ENCODE results near the gene TRAPPC2L.

Gene TRAPPC2L

GRCh38 chr16:88895335-88895734, 38.4 kb downstream of the TRAPPC2L start:
- no peaks in the 10 kb centered on the region for H3K79me2 ChIP-seq (ENCODE audit: control insufficient read depth, insufficient read depth, low read length, poor library complexity)
- no peak overlapping the region for H2AK5ac ChIP-seq (ENCODE audit: low read length)
- no peak overlapping the region for H2BK12ac ChIP-seq (ENCODE audit: low read length)
- no peak overlapping the region for H4K91ac ChIP-seq (ENCODE audit: low read depth, low read length)
- DNase-seq, result no peak
- H3K4ac ChIP-seq (ENCODE audit: low read depth, low read length), result no peak overlapping the region
- H3K23ac ChIP-seq (ENCODE audit: low read length), result no peak overlapping the region
- no peak overlapping the region for H4K12ac ChIP-seq (ENCODE audit: low read depth, low read length)
- no CpG with 5 or more reads among the region's 22 CpGs for WGBS (ENCODE audit: extremely low coverage, insufficient coverage, insufficient read length)
- H3K14ac ChIP-seq (ENCODE audit: low read length), result no peak overlapping the region
- no peaks in the 10 kb centered on the region for H3K79me1 ChIP-seq (ENCODE audit: low read length)
- H3K9ac ChIP-seq (ENCODE audit: low read length), result no peak overlapping the region
- no peak overlapping the region for H3K18ac ChIP-seq (ENCODE audit: low read length)
- no peak overlapping the region for H3K4me3 ChIP-seq (ENCODE audit: low read depth, low read length)
- H3K27ac ChIP-seq (ENCODE audit: low read depth, low read length), result no peak overlapping the region
- H3K9me3 ChIP-seq (ENCODE audit: insufficient read depth, low read depth, low read length), result peaks cover 6% of the 10 kb centered on the region
- H2AFZ ChIP-seq (ENCODE audit: insufficient read depth, low read length, poor library complexity), result no peak overlapping the region
- H3K4me2 ChIP-seq (ENCODE audit: low read length), result no peak overlapping the region
- H3K36me3 ChIP-seq (ENCODE audit: control insufficient read depth in 1 of 2, insufficient read depth in 2 of 2, low read length in 2 of 2), result no peaks in the 10 kb centered on the region
- no peaks in the 10 kb centered on the region for H3K4me1 ChIP-seq (ENCODE audit: control insufficient read depth in 1 of 2, insufficient read depth in 2 of 2, low read length in 2 of 2)
- H4K8ac ChIP-seq (ENCODE audit: low read depth, low read length), result no peak overlapping the region
- no peak overlapping the region for H2BK120ac ChIP-seq (ENCODE audit: insufficient read depth, low read length, poor library complexity)
- no peak overlapping the region for H2BK5ac ChIP-seq (ENCODE audit: low read depth, low read length, poor library complexity)
- H3K27me3 ChIP-seq (ENCODE audit: insufficient read depth, low read length), result no peaks in the 10 kb centered on the region

- H3K27me3 ChIP-seq (ENCODE audit: insufficient read depth, low read length), result no peaks in the 10 kb centered on the region
- H4K91ac ChIP-seq (ENCODE audit: low read depth, low read length), result no peak overlapping the region
- H2BK120ac ChIP-seq (ENCODE audit: insufficient read depth, low read length, poor library complexity), result no peak overlapping the region
- no peak overlapping the region for H3K14ac ChIP-seq (ENCODE audit: low read length)
- no peak overlapping the region for H3K18ac ChIP-seq (ENCODE audit: low read length)
- H3K36me3 ChIP-seq (ENCODE audit: control insufficient read depth in 1 of 2, insufficient read depth in 2 of 2, low read length in 2 of 2), result no peaks in the 10 kb centered on the region
- H2AFZ ChIP-seq (ENCODE audit: insufficient read depth, low read length, poor library complexity), result no peak overlapping the region
- no peak overlapping the region for H2BK5ac ChIP-seq (ENCODE audit: low read depth, low read length, poor library complexity)
- no peak overlapping the region for H2AK5ac ChIP-seq (ENCODE audit: low read length)
- no peak overlapping the region for H4K12ac ChIP-seq (ENCODE audit: low read depth, low read length)
- no peak overlapping the region for H3K27ac ChIP-seq (ENCODE audit: low read depth, low read length)
- no peak for DNase-seq
- H3K79me1 ChIP-seq (ENCODE audit: low read length), result no peaks in the 10 kb centered on the region
- no peak overlapping the region for H3K4me2 ChIP-seq (ENCODE audit: low read length)
- H3K9me3 ChIP-seq (ENCODE audit: insufficient read depth, low read depth, low read length), result no peaks in the 10 kb centered on the region
- no peaks in the 10 kb centered on the region for H3K79me2 ChIP-seq (ENCODE audit: control insufficient read depth, insufficient read depth, low read length, poor library complexity)
- H3K4ac ChIP-seq (ENCODE audit: low read depth, low read length), result no peak overlapping the region
- H4K8ac ChIP-seq (ENCODE audit: low read depth, low read length), result no peak overlapping the region
- H3K23ac ChIP-seq (ENCODE audit: low read length), result no peak overlapping the region
- no CpG with 5 or more reads among the region's 57 CpGs for WGBS (ENCODE audit: extremely low coverage, insufficient coverage, insufficient read length)
- no peak overlapping the region for H3K9ac ChIP-seq (ENCODE audit: low read length)
- no peak overlapping the region for H3K4me3 ChIP-seq (ENCODE audit: low read depth, low read length)
- no peaks in the 10 kb centered on the region for H3K4me1 ChIP-seq (ENCODE audit: control insufficient read depth in 1 of 2, insufficient read depth in 2 of 2, low read length in 2 of 2)
- H2BK12ac ChIP-seq (ENCODE audit: low read length), result no peak overlapping the region
These were observed 39.5 kb downstream of the TRAPPC2L start for GRCh38 chr16:88896238-88897070.

GRCh38 chr16:88897696-88898425, 40.9 kb downstream of the TRAPPC2L start:
- no peak overlapping the region for H2AK5ac ChIP-seq (ENCODE audit: low read length)
- no peak for DNase-seq
- H3K23ac ChIP-seq (ENCODE audit: low read length), result no peak overlapping the region
- H3K9ac ChIP-seq (ENCODE audit: low read length), result no peak overlapping the region
- no peak overlapping the region for H4K91ac ChIP-seq (ENCODE audit: low read depth, low read length)
- no peak overlapping the region for H4K12ac ChIP-seq (ENCODE audit: low read depth, low read length)
- no peak overlapping the region for H4K8ac ChIP-seq (ENCODE audit: low read depth, low read length)
- no peak overlapping the region for H3K14ac ChIP-seq (ENCODE audit: low read length)
- no peak overlapping the region for H3K4me2 ChIP-seq (ENCODE audit: low read length)
- no peaks in the 10 kb centered on the region for H3K36me3 ChIP-seq (ENCODE audit: control insufficient read depth in 1 of 2, insufficient read depth in 2 of 2, low read length in 2 of 2)
- H3K27me3 ChIP-seq (ENCODE audit: insufficient read depth, low read length), result no peaks in the 10 kb centered on the region
- H2BK12ac ChIP-seq (ENCODE audit: low read length), result no peak overlapping the region
- no peaks in the 10 kb centered on the region for H3K79me1 ChIP-seq (ENCODE audit: low read length)
- no peak overlapping the region for H3K4me3 ChIP-seq (ENCODE audit: low read depth, low read length)
- H2BK5ac ChIP-seq (ENCODE audit: low read depth, low read length, poor library complexity), result no peak overlapping the region
- H2BK120ac ChIP-seq (ENCODE audit: insufficient read depth, low read length, poor library complexity), result no peak overlapping the region
- no peak overlapping the region for H3K18ac ChIP-seq (ENCODE audit: low read length)
- no CpG with 5 or more reads among the region's 34 CpGs for WGBS (ENCODE audit: extremely low coverage, insufficient coverage, insufficient read length)
- no peaks in the 10 kb centered on the region for H3K4me1 ChIP-seq (ENCODE audit: control insufficient read depth in 1 of 2, insufficient read depth in 2 of 2, low read length in 2 of 2)
- no peak overlapping the region for H3K27ac ChIP-seq (ENCODE audit: low read depth, low read length)
- H2AFZ ChIP-seq (ENCODE audit: insufficient read depth, low read length, poor library complexity), result no peak overlapping the region
- no peaks in the 10 kb centered on the region for H3K9me3 ChIP-seq (ENCODE audit: insufficient read depth, low read depth, low read length)
- H3K4ac ChIP-seq (ENCODE audit: low read depth, low read length), result no peak overlapping the region
- no peaks in the 10 kb centered on the region for H3K79me2 ChIP-seq (ENCODE audit: control insufficient read depth, insufficient read depth, low read length, poor library complexity)

GRCh38 chr16:88899901-88900661, 43.2 kb downstream of the TRAPPC2L start:
- no CpG with 5 or more reads among the region's 41 CpGs for WGBS (ENCODE audit: extremely low coverage, insufficient coverage, insufficient read length)

More at GRCh38 chr16:88899901-88900661, 43.2 kb downstream of the TRAPPC2L start:
- H4K12ac ChIP-seq (ENCODE audit: low read depth, low read length), result no peak overlapping the region
- no peaks in the 10 kb centered on the region for H3K79me2 ChIP-seq (ENCODE audit: control insufficient read depth, insufficient read depth, low read length, poor library complexity)
- no peak overlapping the region for H3K23ac ChIP-seq (ENCODE audit: low read length)
- no peak overlapping the region for H3K4me2 ChIP-seq (ENCODE audit: low read length)
- H2AK5ac ChIP-seq (ENCODE audit: low read length), result no peak overlapping the region
- H4K8ac ChIP-seq (ENCODE audit: low read depth, low read length), result no peak overlapping the region
- H2AFZ ChIP-seq (ENCODE audit: insufficient read depth, low read length, poor library complexity), result no peak overlapping the region
- H3K27me3 ChIP-seq (ENCODE audit: insufficient read depth, low read length), result no peaks in the 10 kb centered on the region
- H2BK12ac ChIP-seq (ENCODE audit: low read length), result no peak overlapping the region
- no peak overlapping the region for H2BK120ac ChIP-seq (ENCODE audit: insufficient read depth, low read length, poor library complexity)
- H3K18ac ChIP-seq (ENCODE audit: low read length), result no peak overlapping the region
- H3K4me1 ChIP-seq (ENCODE audit: control insufficient read depth in 1 of 2, insufficient read depth in 2 of 2, low read length in 2 of 2), result no peaks in the 10 kb centered on the region
- H3K4me3 ChIP-seq (ENCODE audit: low read depth, low read length), result no peak overlapping the region
- H3K9me3 ChIP-seq (ENCODE audit: insufficient read depth, low read depth, low read length), result no peaks in the 10 kb centered on the region
- no peak overlapping the region for H3K14ac ChIP-seq (ENCODE audit: low read length)
- H3K4ac ChIP-seq (ENCODE audit: low read depth, low read length), result no peak overlapping the region
- no peak overlapping the region for H2BK5ac ChIP-seq (ENCODE audit: low read depth, low read length, poor library complexity)
- H3K27ac ChIP-seq (ENCODE audit: low read depth, low read length), result no peak overlapping the region
- no peaks in the 10 kb centered on the region for H3K79me1 ChIP-seq (ENCODE audit: low read length)
- no peak overlapping the region for H3K9ac ChIP-seq (ENCODE audit: low read length)
- H3K36me3 ChIP-seq (ENCODE audit: control insufficient read depth in 1 of 2, insufficient read depth in 2 of 2, low read length in 2 of 2), result no peaks in the 10 kb centered on the region
- no peak overlapping the region for H4K91ac ChIP-seq (ENCODE audit: low read depth, low read length)
- DNase-seq, result no peak
